ENCODE data around the gene UBQLN4. TPM values are rescaled to one million over a fixed set of nuclear protein-coding genes. Genes with fewer than 3 reads are reported as not detected.
A peak's percentile ranks its signal among the peaks of the same experiment; 100 is the strongest.

Gene UBQLN4
- total and polyA plus RNA-seq, 9 of the 15 experiments (the other 6 are each of a cell fraction or from before 2014, with no cell fraction given): 13.5 to 65.5 (median 37.0) TPM

- no peaks in the 10 kb centered on the region for H3K79me2 ChIP-seq (ENCODE audit: control insufficient read depth, insufficient read depth, low read length)
- H3K9me1 ChIP-seq (ENCODE audit: control insufficient read depth, insufficient read depth, low read length): no peaks in the 10 kb centered on the region
- peak overlapping the region in 1 of 2 experiments; percentile 55; a peak in 1 of 4 replicates for H3K9ac ChIP-seq (ENCODE audit: insufficient read depth in 1 of 2, low read depth in 2 of 2, low read length in 2 of 2)
- TF ChIP-seq KDM1A (IDR thresholded peaks at IDR 0.05) (0 out of 4 replicates have a peak, but pooled peaks of 1 of the 2 experiments have one; percentile 10), ETV5 (CRISPR knock-in tag; IDR thresholded peaks at IDR 0.05; ENCODE audit: low read depth) (no peak), ZC3H4 (CRISPR knock-in tag; IDR thresholded peaks at IDR 0.05; ENCODE audit: borderline replicate concordance) (no peak)
- TF ChIP-seq, protein P1, sequence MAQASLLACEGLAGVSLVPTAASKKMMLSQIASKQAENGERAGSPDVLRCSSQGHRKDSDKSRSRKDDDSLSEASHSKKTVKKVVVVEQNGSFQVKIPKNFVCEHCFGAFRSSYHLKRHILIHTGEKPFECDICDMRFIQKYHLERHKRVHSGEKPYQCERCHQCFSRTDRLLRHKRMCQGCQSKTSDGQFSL (CRISPR knock-in tag; IDR thresholded peaks at IDR 0.05): peak; percentile 62
- TF ChIP-seq, protein P1 (tag; IDR thresholded peaks at IDR 0.05): no peak
- DNase-seq (ENCODE audit: extremely low read depth in 1 of 4, low spot score in 3 of 4) (no peak), FAIRE-seq (no peak), ATAC-seq (no peak)
- BruUV-seq (replicated peaks): no TSS peak
- peak overlapping the region; percentile 29 for H2AFZ ChIP-seq (ENCODE audit: low read depth, low read length)
- H3K4me1 ChIP-seq (replicated peaks in 1 of 2; ENCODE audit: control insufficient read depth in 2 of 2, insufficient read depth in 2 of 2, low read length in 2 of 2): peaks cover 6 to 17% of the 10 kb centered on the region in 2 experiments; a peak in 4 of 5 replicates
- intact Hi-C loops (cut with micrococcal nuclease): loop anchor here (1.0 to 5.0 kb wide), 4 partner anchors 39 to 329 kb away; no protein-coding TSS in a partner anchor
- 46% methylated on average over 16 of the region's 16 CpGs for WGBS (ENCODE audit: insufficient coverage, low coverage, missing lambda C conversion rate)
- ChIA-PET POLR2A (interaction anchor here (0.5 to 2.5 kb wide), 6 partner anchors 9 to 136 kb away, joined by 3 to 9 read pairs (median 4); partner anchors contain the start of gene KHDC4), CTCF (ENCODE audit: low intra/inter-chr PET ratio) (interaction anchor here (1.1 to 1.2 kb wide), 3 partner anchors 40 to 130 kb away, joined by 5 to 7 read pairs (median 5); no protein-coding TSS in a partner anchor)
- no peaks in the 10 kb centered on the region for H4K20me1 ChIP-seq (replicated peaks; ENCODE audit: control insufficient read depth, insufficient read depth, low read length)
- in situ Hi-C loops (cut with MboI): loop anchor here (5.0 kb wide), 1 partner anchor 134 kb away; the partner anchor contains the start of gene KHDC4
- no peak overlapping the region for H3K4me2 ChIP-seq (ENCODE audit: insufficient read depth, low read length)
- no peak overlapping the region for H3K27ac ChIP-seq (ENCODE audit: extremely low read depth, low read depth, low read length)
- H3K36me3 ChIP-seq (ENCODE audit: control insufficient read depth, insufficient read depth, low read length): no peaks in the 10 kb centered on the region
- no peak overlapping the region for H3K4me3 ChIP-seq
- H3K9me3 ChIP-seq (replicated peaks; ENCODE audit: control insufficient read depth, insufficient read depth, low read depth, low read length): no peaks in the 10 kb centered on the region
- no peaks in the 10 kb centered on the region for H3K27me3 ChIP-seq (ENCODE audit: control insufficient read depth in 2 of 2, insufficient read depth in 2 of 2, low read length in 2 of 2)
These were observed 12.3 kb upstream of the UBQLN4 start for GRCh38 chr1:156065871-156066270.
